Measurements from ENCODE around the gene HAND2.

Gene HAND2
- long read RNA-seq, donor 1 = 0 reads
- long read RNA-seq, donor 2 = 0 reads
- long read RNA-seq, donor 3 = 0 reads
- long read RNA-seq, donor 4 = 0 reads
- long read RNA-seq, donor 5 = 0 reads
- long read RNA-seq, donor 6 = 0 reads
- long read RNA-seq, donor 7 = 0 reads
- long read RNA-seq, donor 8 = 0 reads

DNA sequence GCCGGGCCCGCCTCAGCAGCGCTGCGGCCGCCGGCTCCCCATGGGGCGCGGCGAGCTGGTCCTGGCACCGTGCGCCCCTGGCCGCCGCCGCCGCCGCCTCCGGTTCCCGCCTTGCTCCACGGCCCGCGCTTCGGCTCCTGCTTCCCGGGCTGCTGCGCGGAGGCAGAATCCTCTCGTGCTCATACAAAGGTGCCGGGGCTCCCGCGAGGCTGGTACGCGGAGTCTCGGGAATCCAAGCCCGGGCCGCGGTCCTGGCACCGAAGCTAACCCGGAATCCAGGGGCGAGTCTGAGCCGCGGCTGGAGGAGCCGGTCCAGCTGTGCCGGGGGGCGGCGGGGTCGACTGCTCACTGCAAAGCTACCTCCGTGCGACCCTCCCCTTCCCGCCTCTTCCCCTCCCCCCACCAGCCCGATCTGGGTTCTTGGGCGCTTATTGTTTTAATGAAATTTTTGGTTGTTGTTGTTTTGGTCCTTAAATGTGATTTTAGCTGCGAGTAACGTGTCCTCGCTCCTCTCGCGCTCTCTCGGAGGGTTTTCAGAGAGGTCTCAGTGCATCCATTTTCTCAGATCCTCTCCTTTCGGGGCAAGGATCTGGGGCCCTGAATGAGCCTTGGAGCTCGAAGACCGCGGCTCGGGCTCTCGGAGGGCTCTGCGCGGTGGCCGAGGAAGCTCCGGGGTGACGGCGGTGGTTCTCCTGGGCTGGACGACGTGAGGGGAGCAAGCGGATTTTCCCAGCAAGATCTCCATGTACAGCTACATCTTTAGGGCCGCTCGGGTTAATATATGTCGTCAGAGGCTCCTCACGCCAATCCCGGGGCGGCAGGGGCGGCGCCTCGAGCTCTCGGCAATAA, at the start of gene HAND2:
Gene HAND2 (minus strand): TSS at position 753 of the 849 bp plus-strand sequence. CDS start 940 bp downstream, outside the sequence.
- peak; percentile 72 for DNase-seq

DNA sequence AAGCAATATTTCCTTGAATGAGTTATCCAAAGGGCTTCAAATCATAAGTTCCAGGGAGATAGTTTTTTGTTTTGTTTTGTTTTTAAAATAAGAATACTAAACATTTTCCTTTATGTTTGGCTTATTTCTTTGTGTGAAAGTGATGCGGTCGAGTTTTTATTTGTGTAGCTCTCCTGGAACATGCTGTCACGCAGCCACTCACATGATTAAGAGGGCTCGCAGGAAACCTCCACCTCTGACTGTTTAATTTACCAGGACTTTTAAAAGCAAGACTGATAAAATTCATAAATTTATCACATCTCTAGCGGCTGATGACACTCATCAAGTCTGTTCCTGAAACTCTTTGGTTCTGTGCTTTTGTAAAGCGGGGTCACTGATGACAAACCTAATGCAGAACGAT, 48.9 kb upstream of the HAND2 start:
- no peak for DNase-seq

DNA sequence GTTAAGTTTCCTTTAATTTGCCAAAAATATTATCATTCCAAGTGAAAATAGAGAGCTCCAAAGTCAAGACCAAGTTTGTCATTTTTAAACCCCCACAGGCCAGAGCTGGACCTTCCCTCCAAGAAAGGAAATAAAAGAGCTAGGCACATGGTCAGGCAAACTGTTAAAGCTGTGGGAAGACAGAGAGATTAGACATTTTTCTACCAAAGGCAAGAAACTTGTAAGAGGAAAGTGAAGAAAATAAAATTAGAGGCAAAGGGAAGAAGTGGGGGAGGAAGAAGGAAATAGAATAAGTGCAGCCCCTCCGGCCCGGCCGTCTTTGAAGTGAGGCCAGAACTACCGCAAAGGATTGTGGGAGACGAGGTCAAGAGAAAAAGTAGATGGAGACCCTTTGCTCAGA, 47.9 kb upstream of the HAND2 start:
- no peak for DNase-seq

DNA sequence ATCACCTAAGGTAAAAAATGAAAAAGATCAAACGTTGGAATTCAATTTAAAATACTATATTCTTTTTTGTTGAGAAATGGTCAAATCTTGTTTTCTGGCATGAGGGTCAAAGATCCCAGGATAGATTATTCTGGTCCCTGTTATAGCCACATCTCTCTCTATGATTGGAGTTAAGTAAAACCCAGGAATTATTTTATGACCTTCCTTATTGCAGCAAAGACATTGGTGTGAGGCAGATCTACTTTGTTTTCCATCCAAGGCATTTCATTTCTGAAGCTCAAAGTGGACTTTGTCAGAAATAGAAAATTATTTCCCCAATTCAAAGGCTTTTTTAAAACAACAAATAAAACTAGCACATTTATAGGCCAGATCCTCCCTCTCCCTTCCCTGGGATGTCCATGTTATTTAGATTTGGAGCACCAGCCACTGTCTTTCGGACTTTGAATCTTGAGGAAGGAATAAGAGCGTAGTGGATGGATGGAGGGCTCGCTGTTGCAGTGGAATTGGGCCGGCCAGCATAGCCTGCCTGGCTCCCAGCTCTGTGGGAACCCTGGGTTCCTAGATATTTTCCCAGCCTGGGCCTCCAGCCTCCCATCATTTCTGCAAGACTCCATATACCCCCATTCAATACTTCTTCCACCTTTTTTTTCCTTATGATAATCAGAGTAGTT, 45.6 kb upstream of the HAND2 start:
- DNase-seq = no peak

DNA sequence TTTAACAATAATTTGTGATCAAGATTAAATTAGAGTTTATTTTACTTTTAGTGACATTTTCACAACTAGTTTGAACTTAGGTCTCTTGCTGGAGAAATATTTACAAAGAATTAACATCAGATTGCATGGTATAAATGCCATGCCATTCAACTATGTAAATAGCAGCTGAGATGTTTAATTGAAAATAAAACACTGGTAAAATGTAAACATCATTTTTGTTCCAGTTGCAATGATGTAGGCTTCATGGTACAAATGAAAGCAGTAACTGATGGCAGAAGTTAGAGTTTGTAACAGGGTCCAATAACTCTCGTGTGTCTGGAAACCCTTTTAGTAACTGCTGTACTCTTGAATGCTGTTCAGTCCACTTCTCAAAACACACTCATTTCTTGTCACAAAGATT, 43.7 kb upstream of the HAND2 start:
- DNase-seq = no peak

DNA sequence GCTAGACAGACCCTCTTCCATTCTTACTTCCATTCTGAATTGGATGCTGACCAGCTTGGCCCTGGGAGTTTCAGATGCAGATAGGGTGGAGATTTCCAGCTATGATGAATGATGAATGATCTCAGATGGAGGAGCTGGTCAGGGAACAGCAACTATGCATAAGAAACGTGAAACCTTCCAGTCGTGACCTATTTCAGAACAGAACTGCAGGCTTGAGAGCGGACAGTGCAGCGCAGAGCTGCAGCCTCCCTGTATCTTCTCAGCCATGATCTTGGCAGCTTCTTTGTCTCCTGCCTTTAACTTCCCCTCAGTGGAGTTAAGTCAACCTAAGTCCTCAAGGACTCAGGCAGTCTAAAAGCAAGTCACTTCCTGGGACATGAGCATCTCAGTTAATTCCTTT, 43.3 kb upstream of the HAND2 start:
- no peak for DNase-seq

DNA sequence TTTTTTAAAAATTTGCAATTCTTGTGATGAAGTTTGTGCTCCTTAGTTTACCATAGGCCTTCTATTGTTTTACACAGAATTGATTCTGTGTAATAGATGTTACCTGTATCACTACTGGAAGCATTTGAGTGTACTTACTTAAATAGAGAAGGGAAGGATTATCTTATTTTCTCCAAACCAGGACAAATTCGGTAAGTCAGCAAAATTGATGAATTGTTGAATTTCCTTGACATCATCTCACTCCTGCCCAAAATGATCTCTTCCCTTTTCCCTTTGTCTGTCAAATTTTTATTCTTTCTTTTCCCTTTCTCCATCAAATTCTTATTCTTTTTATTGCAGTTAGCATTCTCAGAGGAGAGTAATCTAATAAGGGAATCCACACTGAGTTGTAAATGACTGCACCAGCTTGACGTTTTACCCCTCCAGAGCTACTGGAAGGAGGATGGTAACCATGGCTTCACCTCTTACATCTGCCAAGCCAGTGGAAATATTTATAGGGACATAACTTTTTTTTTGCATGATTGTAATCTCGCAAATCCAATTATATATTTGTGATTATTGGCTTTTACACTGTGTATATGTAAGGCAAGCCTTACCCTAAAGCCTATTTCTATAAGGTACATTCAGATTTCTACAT, 42.6 kb upstream of the HAND2 start:
- DNase-seq = no peak

DNA sequence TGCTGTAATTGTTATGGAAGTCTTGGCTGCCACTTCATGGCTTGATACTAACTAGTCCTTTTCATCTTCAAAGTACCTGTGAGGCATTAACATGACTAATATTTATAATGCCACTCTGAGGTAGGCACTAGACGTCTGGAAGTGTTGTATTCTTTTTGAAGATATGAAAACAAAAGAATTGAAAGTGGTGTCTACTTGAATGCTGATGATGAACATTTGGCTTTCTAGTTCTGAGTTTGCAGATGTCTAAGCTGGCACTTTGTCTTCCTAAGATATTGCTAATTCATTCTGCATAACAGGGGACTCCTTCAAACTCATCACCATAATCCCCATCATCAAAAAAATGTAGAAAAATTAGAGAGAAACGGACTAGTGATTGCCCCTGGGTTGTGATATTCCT, 41.6 kb upstream of the HAND2 start:
- no peak for DNase-seq

DNA sequence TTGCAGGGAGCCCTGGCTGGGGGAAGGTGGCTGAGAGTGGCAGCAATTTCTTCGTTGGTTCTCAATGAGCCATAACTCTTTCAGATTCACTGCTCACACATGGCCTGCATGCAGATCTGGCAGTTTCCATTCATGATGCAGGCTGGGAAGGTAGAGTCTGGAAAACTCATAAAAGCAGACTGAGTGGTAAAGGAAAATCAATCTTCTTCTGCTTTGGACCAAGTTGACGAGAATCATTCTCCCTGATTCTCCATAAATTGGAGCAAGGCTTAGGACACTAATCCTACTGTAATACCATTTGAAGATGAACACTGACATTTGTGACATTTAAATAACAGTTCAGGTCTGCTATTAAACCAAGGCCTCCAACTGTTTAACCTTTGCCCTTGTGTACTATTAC, 35.3 kb upstream of the HAND2 start:
- DNase-seq = no peak

DNA sequence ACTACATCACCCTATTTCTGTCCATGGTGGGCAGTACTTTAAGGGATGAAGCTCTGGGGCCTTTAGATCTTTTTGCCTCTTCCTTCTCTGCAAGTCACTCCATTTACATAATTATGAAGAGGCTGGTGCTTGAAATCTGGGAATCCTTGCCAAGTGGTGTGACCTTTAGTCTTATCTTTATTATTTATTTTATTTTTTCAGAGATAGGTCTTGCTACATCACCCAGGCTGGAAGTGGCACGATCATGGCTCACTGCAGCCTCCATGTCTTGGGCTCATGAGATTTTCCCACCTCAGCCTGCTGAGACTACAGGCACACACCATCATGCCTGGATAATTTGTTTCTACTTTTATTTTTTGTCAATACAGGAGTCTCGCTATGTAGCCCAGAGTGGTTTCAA, 34.4 kb upstream of the HAND2 start:
- no peak for DNase-seq

DNA sequence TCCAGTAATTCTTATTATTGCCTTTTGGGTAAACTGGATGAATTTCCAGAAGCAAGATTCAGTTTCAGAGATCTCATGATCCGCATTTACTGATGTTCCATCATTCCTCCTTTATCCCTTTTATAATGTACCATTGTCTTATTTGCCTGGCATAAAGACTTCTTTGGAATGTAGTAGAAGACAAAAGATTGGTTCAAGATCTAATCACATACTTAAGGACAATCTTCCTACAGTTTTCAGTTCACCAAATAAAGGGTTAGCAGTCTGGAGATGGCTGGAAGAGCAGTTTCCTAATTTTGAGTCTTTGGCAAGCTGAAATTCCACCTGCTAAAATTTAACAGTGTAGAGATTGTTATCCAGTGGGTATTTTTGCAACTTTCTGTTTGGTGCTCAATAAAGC, 30.9 kb upstream of the HAND2 start:
- DNase-seq = no peak

DNA sequence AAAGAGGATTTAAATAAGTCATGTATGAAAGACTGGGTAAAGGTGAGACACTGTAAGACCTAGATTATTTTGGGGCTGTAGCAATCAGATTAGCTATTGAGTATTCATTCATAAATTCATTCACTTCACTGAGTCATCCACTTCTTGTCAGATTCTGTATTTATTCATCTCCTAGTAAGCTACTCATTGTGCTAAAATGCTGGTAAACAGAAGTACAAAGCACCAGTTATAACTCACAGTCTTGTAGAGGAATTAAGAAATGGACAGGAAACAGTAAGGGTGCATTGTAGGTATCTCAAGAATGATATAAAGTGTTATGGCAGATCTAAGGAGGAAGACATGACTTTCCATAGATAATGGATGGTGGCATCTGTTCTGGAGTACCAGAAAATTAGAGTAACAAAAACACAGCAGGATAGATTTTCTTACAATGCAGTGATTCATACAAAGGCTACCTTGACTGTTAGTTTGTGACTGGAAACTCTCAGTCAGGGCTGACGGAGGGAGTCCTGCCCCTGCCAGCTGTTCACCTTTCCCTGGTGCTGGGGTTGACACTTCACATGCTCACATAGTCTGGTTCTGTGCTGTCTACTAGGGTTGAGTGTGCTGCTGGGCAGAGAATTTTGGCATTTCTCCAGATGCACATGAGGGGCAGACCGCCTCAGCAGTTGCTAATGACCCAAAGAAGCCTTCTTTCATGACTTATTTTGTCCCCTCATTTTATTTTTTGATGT, 26.5 kb upstream of the HAND2 start:
- DNase-seq = no peak

DNA sequence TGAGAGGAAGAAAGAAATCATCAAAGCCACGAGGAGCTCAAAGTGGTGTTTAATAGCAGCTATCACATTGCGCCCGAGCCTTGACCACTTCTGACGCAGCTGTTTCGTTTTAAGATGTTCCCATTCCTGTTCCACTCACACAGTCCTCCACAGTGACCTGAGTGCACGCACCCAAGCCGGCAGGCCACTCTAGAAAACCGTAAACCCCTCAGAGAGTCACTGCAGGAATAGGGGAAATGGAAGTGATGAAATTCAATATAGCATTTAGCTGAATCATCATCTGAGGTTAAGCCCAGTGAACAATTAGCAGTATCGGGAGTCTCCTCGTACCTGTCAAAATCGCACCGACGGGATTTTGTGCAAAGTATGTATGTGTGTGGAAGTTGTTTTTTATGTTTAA, 17.9 kb upstream of the HAND2 start:
- DNase-seq = no peak

DNA sequence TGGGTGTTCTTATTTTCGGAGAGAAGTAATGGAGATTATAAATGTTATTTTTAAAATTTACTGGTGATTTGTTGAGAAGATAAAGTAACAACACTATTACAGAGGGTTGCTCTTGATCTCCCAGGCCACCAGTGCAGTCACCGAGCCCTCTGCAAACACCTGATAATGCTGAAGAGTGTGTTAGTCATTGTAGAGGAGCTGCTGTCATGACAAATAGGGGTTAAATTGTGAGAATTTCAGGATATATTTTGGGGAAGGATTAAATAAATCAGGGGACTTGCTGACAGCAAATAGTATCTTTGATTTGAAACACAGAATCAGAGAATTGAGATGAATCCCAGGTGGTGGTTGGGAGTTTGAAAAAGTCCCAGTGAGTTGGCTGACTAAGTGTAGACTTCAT, 16.7 kb upstream of the HAND2 start:
- DNase-seq = no peak

DNA sequence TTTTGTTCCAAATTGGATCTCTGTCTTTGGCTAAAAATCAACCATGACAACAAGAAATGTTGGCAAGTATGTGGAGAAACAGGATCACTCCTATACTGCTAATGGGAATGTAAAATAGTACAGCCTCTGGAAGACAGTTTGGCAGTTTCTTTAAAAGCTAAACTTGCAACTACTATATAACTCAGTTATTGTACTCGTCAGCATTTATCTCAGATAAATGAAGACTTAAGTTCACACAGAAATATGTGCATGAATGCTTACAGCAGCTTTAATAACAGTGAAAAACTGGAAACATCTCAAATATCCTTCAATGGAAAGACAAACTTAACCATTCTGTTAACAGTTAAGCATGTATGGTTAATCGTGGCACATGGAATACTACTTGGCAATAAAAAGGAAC, 15.4 kb upstream of the HAND2 start:
- DNase-seq = no peak

DNA sequence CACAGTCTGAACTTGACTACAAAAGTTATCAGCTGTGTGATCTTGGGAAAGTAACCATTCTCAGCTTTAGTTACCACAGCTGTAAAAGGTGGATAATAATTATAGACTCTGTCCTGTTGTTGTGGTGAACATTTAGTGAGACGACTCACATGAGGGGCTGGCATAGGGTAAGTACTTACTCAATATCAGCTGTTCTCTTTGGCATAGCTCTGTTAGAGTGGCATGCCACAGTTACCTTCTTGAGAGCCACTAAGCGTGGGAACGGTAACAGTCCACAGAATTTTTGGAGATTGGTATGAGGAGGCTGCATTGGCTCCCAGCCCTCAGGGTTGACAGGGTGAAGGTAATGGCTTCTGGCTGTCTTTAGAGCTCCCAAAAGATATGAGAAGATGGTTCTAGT, 13.2 kb upstream of the HAND2 start:
- DNase-seq = no peak

DNA sequence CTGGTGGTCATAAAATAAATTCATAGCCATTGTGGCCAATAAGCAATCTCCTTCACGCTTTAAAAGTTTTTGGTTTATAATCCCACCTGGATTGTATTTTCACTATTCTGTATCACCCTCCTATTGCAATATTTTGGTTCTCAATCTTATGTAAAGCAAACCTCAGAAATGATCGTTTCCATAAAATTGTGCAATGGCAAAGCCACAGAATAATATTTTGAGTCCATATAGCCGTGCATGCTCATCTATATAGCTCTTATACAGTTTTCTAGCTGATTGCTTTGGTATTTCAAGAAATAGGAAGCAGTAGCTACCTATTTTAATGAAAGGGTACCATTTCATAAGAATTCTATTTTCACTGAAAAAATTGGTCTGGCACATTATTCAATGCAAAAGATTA, 10.0 kb upstream of the HAND2 start:
- DNase-seq = no peak

DNA sequence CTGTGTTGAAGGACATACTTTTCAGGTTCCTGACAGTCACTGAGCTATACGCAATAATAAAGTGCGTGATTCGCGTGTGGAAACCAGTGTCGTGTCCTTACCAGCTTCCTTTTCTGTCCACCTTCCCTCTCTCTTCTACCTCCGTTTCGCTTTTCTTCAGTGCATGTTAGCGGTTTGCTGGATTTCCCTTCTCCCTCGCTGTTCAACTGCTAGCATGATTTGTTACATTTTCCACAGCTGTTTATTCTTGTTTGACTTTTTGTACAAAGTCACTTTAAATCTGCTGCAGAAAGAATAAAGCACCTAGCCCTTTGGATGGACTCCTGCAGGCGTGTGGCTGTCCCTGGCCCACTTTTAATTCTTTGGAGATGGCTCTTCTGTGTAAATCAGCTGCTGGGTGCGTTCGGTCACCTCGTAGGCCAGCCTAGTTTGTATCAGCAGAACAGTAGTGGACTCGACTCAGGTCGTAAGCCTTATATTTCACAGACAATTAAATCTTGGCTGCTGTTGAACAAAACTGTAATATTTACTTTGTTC, 8.9 kb upstream of the HAND2 start:
- peak; percentile 72 for DNase-seq

DNA sequence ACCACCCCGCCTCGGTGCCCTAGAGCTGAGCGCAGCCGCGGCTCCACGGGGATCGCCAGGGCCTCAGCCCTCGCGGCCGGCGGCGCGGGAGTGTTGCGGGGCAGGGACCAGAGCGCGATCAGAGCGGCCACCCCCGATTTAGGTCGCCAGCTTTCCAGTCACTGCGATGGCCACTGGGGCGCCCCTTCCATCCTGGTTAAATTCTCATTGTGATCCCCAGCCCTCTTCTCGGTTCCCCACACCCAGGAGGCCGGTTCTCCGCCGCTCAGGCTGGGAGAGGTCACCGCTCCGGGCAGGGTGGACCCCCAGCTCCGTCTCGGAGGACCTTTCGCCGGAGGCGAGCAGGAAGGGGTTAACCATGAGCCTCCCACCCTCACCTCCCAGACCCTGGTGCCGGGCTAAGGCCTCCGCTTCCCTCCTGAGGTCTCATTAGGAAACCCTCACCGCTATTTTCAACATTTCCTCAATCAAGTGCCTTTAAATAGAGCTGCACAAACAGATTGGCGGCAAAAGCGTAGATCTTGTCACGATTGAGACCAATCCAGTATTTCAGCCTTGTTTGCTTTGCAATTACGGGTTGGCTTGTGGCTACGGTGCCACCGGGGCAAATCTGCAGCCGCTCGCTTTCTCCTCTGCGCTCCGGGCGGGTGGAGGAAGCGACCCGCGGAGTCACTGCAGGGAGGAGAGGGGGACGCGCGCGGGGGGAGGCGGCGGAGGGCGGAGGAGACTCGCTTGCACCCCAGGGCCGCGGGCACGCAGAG, 8.3 kb upstream of the HAND2 start:
- peak; percentile 73 for DNase-seq

DNA sequence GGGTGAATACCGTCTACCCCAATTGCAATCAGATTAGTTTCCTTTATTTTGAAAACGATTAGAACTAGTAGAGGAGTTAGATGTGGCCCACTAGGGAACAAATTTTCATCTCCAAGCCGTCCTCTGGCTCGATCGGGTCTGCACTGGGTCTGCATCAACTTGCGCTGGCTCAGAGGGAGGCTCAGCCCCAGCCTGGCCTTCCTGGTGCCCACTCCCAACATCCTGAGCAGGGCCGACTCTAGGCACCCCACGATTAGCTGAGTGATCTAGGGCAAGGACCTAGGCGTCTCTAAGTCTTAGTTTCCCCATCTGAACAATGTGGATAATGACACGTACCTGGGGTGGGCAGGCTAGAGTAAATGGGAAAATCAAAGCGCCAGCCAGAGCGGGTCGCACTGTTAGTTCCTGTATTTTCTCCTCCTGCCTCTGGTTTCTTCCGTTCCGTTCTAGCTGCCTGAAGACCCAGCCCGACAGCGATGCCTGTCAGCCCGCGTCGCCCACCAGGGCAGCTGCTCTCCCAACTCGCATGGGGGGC, 7.7 kb upstream of the HAND2 start:
- peak; percentile 71 for DNase-seq

DNA sequence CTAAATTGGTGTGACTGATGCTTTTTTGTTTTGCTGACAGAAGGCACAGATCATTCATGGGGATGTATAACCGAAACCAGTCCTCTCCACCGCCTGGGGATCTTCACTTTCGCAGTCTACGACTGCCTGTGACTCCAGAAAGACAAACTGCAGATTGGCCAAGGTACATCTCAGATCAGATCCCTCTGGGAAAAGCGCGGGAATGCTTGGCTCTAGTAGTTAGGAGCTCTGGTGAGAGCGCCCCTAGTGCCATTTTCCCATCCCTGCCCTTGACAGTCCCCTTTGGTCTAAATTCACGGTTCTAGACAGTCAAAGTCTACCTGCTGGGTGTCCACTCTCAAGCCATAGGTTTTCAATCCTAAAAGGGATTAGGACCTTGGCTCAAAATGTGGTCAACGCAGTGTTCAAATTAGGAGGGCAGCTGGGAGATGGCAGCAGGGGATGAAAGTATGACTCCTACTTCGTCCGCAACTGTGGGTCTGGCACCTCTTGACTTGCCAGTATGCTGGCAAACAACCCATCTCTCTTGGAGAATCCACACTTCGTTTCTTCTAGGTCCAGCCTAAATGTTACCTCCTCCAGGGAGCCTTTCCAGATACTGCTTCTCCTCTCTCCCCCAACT, 6.9 kb upstream of the HAND2 start:
- DNase-seq = peak; percentile 61
